Lower leg skin (tissue), 4 donors: ENCODE results near the gene APOL2. TPM values are rescaled to one million over a fixed set of nuclear protein-coding genes. Genes with fewer than 3 reads are reported as not detected.

Experiments used
- DNase-seq, 2 donors: peaks; one replicate each; pipeline ENCODE4 v3.0.0-alpha.2; 2019; ENCODE audit warnings: low spot score in 2 of 2
- H3K4me3 ChIP-seq: fragments of 200-600 bp; sonication (generic); 2 replicates; pipeline ENCODE4 v1.5.1; 2017; ENCODE audit warnings: mild to moderate bottlenecking, low read depth; ENCODE audit not compliant: poor library complexity, severe bottlenecking
- POLR2A ChIP-seq, 2 donors: fragments of 450-650 bp; IDR thresholded peaks; one replicate each; pipeline ENCODE4 v1.6.1; 2016 to 2017; ENCODE audit warnings: antibody characterized with exemption in 2 of 2, mild to moderate bottlenecking in 1 of 2, moderate library complexity in 1 of 2
- WGBS, 2 donors: methylation state at CpG; one replicate each; pipeline ENCODE4 v1.1.5; 2018; 5-methylcytosine and 5-hydroxymethylcytosine counted together
- intact Hi-C: fragments of 100-400 bp; cut with DNase I; formaldehyde crosslinking; loops from one replicate; pipeline ENCODE4 v1.15.0; 2023; ENCODE audit warnings: low total_unique reads
- total RNA-seq, 4 donors: library from RNA; depleted of rRNA; stranded (reverse); fragments of >200 nt; gene quantifications; one replicate each; pipeline ENCODE4 v1.1.0, GENCODE V29; 2016
- TF ChIP-seq, protein P1 (sequence below), 3 donors: fragments of 450-650 bp; IDR thresholded peaks; one replicate each; pipeline ENCODE4 v1.5.1; 2016; ENCODE audit warnings: antibody characterized with exemption in 3 of 3, mild to moderate bottlenecking in 3 of 3, moderate library complexity in 2 of 3

APOL2 gene
- total RNA-seq, 4 donors from 2014 or later, result 14.2 to 24.8 (median 20.0) TPM

DNA sequence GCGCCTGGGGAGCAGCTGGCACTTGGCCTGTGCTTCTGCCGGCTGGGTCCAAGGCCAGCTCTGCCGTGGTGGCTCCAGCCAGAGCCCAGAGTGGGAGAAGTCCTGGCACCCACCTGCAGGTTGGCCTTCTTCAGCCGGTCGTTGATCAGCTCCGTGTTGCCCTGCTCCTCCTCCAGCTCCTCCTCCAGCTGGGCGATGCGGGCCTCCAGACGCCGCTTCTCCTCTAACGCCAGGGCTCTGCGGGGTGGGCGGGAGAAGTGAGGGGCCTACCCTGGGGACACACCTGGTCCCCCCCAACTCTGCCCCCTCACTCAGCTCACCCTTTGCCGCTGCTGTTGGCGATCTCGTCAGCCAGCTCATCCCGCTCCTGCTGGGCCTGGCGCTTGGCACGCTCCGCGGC is 46.2 kb upstream of the APOL2 start:
- DNase-seq, result no peak
- H3K4me3 ChIP-seq, result no peak overlapping the region
- no peak for TF ChIP-seq POLR2A (IDR thresholded peaks at IDR 0.05)
- TF ChIP-seq, protein P1, sequence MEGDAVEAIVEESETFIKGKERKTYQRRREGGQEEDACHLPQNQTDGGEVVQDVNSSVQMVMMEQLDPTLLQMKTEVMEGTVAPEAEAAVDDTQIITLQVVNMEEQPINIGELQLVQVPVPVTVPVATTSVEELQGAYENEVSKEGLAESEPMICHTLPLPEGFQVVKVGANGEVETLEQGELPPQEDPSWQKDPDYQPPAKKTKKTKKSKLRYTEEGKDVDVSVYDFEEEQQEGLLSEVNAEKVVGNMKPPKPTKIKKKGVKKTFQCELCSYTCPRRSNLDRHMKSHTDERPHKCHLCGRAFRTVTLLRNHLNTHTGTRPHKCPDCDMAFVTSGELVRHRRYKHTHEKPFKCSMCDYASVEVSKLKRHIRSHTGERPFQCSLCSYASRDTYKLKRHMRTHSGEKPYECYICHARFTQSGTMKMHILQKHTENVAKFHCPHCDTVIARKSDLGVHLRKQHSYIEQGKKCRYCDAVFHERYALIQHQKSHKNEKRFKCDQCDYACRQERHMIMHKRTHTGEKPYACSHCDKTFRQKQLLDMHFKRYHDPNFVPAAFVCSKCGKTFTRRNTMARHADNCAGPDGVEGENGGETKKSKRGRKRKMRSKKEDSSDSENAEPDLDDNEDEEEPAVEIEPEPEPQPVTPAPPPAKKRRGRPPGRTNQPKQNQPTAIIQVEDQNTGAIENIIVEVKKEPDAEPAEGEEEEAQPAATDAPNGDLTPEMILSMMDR (IDR thresholded peaks at IDR 0.05), result no peak
- intact Hi-C loops, result loop anchor here (10.0 kb wide), 2 partner anchors 91 to 141 kb away; no protein-coding TSS in a partner anchor
- 86 to 89% methylated on average over 21 of the region's 21 CpGs for WGBS, 2 donors

DNA sequence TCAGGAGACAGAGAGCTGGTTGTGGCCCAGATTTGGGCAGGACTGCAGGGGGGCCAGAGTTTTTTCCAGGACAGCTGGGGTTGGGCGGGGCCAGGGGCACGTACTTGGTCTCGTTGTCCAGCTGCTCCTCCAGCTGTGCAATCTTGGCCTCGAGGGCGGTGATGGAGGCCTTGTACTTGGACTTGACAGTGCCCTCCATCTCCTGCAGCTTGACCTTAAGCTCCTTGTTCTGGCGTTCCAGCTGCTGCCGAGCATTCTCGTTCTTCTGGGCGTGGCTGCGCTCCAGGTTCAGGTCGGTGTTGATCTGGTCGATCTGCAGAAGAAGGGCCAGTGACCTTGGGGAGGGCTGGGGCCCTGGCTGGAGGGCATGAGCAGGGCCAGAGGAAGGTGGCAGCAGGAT is 45.7 kb upstream of the APOL2 start:
- intact Hi-C loops, result loop anchor here (10.0 kb wide), 2 partner anchors 90 to 140 kb away; no protein-coding TSS in a partner anchor
- no peak for DNase-seq
- H3K4me3 ChIP-seq, result no peak overlapping the region
- 70 to 78% methylated on average over 7 to 12 of the region's 12 CpGs for WGBS, 2 donors
- TF ChIP-seq, protein P1 (IDR thresholded peaks at IDR 0.05), result no peak
- TF ChIP-seq POLR2A (IDR thresholded peaks at IDR 0.05), result no peak

DNA sequence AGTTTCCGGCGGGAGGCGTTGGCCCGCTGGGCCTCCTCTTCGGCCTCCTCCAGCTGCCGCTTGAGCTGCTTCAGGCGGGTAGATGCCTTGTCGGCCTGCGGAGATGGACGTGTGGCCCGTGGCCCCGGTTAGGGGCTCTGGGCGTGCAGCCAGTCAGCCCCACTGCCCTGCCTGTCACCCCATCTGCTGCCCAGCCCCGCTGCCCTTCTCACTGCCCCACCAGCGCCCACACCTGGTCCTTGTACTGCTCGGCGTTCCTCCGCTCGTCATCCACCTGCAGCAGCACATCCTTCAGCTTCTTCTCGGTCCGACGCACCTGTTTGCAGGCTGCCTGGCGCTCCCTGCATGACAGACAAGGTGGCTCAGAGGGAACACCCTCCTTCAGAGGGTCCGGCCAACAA is 44.8 kb upstream of the APOL2 start:
- no peak overlapping the region for H3K4me3 ChIP-seq
- TF ChIP-seq POLR2A (IDR thresholded peaks at IDR 0.05), result no peak
- TF ChIP-seq, protein P1 (IDR thresholded peaks at IDR 0.05), result no peak
- WGBS, 2 donors, result 92 to 93% methylated on average over 24 of the region's 24 CpGs
- DNase-seq, result no peak
- intact Hi-C loops, result loop anchor here (10.0 kb wide), 2 partner anchors 89 to 139 kb away; no protein-coding TSS in a partner anchor

DNA sequence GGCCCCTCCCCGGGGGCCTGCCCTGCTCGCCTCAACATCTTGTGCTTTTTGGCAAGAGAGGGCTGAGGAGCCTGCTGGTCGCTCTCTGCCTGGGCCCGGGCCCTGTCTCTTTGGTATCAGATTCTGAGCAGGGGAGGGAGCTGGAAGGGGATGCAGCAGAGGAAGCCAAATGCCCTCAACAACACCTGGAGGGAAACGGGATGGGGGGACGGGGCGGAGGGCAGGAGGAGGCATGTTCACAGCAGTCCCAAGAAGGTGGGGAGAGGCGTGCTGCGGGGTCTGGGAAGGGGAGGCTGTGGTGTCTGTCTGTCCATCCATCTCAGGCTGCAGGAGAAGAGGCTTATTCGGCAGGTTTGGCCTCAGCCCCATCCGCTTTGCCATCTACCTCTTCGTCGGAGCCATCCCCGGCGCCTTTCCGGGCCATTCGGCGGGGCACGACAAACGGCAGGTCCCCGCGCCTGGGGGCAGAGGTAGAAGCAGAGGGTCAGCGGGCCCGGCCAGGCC is 43.1 kb upstream of the APOL2 start:
- intact Hi-C loops, result loop anchor here (10.0 kb wide), 2 partner anchors 88 to 138 kb away; no protein-coding TSS in a partner anchor
- 81 to 82% methylated on average over 24 of the region's 24 CpGs for WGBS, 2 donors
- TF ChIP-seq, protein P1 (IDR thresholded peaks at IDR 0.05), result no peak
- no peak for TF ChIP-seq POLR2A (IDR thresholded peaks at IDR 0.05)
- no peak for DNase-seq
- H3K4me3 ChIP-seq, result no peak overlapping the region

DNA sequence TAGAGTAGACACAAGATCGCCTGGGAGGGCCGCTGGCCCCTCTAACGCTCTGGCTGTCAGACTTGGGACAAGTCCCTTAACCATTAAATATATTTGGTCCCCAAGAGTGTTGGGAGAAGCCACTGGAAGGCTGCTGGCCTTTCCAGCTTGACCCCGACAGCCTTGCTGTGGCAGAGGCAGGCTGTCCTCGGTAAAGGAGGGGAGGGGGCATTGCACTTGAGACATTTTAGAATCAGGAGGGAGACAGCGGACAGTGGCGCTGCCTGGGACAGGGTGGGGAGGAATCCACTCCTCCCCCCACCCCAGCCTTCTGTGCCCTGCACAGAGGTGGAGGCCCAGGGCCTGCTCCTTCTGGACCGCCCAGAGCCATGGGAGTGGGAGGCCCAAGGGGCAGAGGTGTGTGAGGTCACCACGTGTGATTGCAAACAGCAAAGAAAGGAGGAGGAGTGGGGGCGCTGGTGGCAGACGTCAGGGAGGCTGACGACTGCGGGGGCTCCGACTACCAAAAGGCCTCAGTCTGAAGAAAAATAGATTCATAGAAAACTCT is 42.5 kb upstream of the APOL2 start:
- intact Hi-C loops, result loop anchor here (10.0 kb wide), 2 partner anchors 87 to 137 kb away; no protein-coding TSS in a partner anchor
- H3K4me3 ChIP-seq, result no peak overlapping the region
- WGBS, 2 donors, result 77 to 80% methylated on average over 14 of the region's 14 CpGs
- TF ChIP-seq POLR2A (IDR thresholded peaks at IDR 0.05), result no peak
- TF ChIP-seq, protein P1 (IDR thresholded peaks at IDR 0.05), result no peak
- no peak for DNase-seq
